Panc1 (cell line): Measurements from ENCODE around the gene CCDC194.

Source experiments
- POLR2AphosphoS5 ChIP-seq: IDR thresholded peaks from 2 replicates; pipeline ENCODE4 v1.6.1; 2012; ENCODE audit warnings: mild to moderate bottlenecking, low read depth, low read length, moderate library complexity
- SIN3A ChIP-seq: IDR thresholded peaks from 2 replicates; pipeline ENCODE4 v1.6.1; 2012; ENCODE audit warnings: low read depth, mild to moderate bottlenecking, low read length, moderate library complexity, borderline replicate concordance; ENCODE audit not compliant: insufficient read depth
- TF ChIP-seq, protein P1 (sequence below), 2 experiments: IDR thresholded peaks; 2 replicates each; pipeline ENCODE4 v1.6.1; 2011 to 2012; ENCODE audit warnings: low read depth in 2 of 2, control low read depth in 1 of 2, low read length in 1 of 2, mild to moderate bottlenecking in 1 of 2, moderate library complexity in 1 of 2; ENCODE audit not compliant: insufficient read depth in 1 of 2
- TF ChIP-seq, protein P2 (sequence below): fragments of 450-650 bp; IDR thresholded peaks from 2 replicates; pipeline ENCODE4 v1.5.1; 2017; ENCODE audit warnings: mild to moderate bottlenecking

DNA sequence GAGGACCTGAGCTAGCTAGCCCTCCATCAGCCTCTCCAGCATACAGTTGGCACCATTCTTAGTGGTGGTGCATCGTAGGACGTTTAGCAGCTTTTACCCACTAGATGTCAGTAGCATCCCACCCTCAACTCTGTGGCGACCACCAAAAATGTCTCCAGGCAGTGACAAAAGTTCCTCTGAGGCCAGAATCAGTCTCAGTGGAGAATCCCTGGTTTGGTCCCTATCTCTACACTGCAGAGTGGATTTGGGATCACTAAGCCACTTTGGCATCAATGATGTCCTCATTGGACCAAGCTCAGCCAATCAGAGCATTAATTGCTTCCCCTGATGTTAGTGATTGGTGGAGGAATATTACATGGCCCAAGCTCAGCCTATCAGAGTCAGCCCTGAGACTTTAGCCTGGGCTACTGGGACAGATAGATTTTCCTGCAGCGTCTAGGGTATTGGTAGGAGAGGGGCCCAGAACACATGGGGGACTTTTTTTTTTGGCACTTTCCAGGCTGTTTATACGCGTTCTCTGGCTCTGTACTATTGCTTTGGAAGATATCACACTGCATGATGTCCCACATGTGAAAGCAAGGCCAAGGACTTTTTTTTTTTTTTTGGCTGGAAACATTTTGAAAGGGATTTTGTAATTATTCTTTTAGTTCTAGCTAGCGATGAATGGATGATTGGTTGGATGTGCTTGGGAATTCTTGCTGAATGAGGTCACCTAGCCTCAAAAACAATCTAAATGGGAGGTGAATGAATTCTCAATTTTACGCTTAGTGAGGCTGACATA lies 47.4 kb upstream of the CCDC194 start:
- TF ChIP-seq, protein P1, sequence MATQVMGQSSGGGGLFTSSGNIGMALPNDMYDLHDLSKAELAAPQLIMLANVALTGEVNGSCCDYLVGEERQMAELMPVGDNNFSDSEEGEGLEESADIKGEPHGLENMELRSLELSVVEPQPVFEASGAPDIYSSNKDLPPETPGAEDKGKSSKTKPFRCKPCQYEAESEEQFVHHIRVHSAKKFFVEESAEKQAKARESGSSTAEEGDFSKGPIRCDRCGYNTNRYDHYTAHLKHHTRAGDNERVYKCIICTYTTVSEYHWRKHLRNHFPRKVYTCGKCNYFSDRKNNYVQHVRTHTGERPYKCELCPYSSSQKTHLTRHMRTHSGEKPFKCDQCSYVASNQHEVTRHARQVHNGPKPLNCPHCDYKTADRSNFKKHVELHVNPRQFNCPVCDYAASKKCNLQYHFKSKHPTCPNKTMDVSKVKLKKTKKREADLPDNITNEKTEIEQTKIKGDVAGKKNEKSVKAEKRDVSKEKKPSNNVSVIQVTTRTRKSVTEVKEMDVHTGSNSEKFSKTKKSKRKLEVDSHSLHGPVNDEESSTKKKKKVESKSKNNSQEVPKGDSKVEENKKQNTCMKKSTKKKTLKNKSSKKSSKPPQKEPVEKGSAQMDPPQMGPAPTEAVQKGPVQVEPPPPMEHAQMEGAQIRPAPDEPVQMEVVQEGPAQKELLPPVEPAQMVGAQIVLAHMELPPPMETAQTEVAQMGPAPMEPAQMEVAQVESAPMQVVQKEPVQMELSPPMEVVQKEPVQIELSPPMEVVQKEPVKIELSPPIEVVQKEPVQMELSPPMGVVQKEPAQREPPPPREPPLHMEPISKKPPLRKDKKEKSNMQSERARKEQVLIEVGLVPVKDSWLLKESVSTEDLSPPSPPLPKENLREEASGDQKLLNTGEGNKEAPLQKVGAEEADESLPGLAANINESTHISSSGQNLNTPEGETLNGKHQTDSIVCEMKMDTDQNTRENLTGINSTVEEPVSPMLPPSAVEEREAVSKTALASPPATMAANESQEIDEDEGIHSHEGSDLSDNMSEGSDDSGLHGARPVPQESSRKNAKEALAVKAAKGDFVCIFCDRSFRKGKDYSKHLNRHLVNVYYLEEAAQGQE (IDR thresholded peaks at IDR 0.05; ENCODE audit: insufficient read depth in 1 of 2, low read depth in 2 of 2, low read length in 1 of 2), result no peak
- TF ChIP-seq, protein P2, sequence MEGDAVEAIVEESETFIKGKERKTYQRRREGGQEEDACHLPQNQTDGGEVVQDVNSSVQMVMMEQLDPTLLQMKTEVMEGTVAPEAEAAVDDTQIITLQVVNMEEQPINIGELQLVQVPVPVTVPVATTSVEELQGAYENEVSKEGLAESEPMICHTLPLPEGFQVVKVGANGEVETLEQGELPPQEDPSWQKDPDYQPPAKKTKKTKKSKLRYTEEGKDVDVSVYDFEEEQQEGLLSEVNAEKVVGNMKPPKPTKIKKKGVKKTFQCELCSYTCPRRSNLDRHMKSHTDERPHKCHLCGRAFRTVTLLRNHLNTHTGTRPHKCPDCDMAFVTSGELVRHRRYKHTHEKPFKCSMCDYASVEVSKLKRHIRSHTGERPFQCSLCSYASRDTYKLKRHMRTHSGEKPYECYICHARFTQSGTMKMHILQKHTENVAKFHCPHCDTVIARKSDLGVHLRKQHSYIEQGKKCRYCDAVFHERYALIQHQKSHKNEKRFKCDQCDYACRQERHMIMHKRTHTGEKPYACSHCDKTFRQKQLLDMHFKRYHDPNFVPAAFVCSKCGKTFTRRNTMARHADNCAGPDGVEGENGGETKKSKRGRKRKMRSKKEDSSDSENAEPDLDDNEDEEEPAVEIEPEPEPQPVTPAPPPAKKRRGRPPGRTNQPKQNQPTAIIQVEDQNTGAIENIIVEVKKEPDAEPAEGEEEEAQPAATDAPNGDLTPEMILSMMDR, result peak; percentile 38
- TF ChIP-seq POLR2AphosphoS5 (no peak), SIN3A (no peak)
